GM20431 (cell line): Measurements from ENCODE around the gene RALGPS1.

Source experiments
- in situ Hi-C: fragments of 300-500 bp; cut with MseI, MboI; formaldehyde crosslinking; loops from one replicate; pipeline ENCODE4 v1.15.0; 2020; ENCODE audit warnings: low sequenced_read_pairs; ENCODE audit not compliant: unreplicated experiment

Gene RALGPS1

GRCh38 chr9:127128341-127129072 is 213.9 kb downstream of the RALGPS1 start:
- in situ Hi-C loops: no loop called here

- in situ Hi-C loops: no loop called here
These were observed 214.6 kb downstream of the RALGPS1 start for GRCh38 chr9:127129073-127129717.

DNA sequence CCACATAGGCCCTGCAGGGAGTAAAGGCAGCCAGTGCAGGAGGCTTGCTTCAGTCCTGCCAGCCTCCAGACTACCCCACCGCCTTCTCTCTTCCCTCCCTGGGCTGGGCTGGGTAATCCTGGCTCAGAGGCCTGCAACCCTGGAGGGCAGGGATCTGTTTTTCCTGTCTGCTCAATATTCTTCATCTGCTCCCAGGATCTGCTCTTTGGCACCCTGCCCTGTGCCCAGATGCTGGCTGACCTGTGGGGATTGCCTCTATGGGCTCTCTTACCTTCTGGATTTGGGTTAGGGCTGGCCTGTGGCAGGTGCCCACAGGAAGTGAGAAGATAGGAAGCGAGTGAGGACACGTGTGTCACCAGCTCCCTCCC is 215.1 kb downstream of the RALGPS1 start:
- in situ Hi-C loops: no loop called here

GRCh38 chr9:127130235-127130634 is 215.7 kb downstream of the RALGPS1 start:
- in situ Hi-C loops: no loop called here

GRCh38 chr9:127130661-127131538 is 216.3 kb downstream of the RALGPS1 start:
- in situ Hi-C loops: no loop called here

- in situ Hi-C loops: no loop called here
These were observed 217.3 kb downstream of the RALGPS1 start for GRCh38 chr9:127131871-127132270.

DNA sequence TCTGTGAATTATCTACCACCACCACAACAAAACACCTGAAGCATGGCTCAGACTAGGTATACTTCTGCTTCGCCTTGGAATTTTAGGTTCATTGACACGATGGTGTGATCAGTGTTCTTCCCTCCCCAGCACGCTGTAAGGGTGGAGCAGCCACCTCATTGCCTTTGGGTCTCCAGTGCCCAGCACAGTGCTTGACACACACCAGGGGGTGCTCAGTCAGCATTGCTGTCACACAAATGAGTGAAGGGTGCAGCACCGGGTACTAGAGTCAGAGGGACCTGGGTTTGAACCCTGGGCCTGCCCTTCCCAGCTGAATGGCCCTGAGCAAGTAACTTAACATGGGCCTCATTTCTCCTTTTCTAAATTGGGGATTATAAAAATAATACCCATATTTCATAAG is 217.8 kb downstream of the RALGPS1 start:
- in situ Hi-C loops: no loop called here

GRCh38 chr9:127132921-127133647 is 218.5 kb downstream of the RALGPS1 start:
- in situ Hi-C loops: no loop called here

DNA sequence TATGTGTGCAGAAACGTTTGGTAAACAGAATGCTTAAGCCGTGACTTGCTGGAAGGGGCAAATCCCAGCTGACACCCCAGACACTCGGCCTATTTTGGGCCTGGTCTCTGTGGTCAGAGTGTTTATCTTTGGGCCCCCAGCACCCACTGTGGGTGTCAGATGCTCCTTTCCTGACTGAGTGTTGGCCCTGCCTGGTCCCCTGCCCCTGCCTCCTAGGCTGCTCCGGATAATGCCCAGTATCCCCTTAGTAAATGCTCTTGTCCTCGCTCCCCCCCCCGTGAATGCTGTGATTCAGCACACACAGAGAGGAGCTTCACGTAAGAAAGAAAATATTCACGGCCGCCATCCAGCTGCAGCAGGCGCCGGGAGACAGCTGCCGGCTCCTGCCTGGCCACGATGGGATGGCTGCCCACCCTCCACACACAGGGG is 219.2 kb downstream of the RALGPS1 start:
- in situ Hi-C loops: no loop called here

DNA sequence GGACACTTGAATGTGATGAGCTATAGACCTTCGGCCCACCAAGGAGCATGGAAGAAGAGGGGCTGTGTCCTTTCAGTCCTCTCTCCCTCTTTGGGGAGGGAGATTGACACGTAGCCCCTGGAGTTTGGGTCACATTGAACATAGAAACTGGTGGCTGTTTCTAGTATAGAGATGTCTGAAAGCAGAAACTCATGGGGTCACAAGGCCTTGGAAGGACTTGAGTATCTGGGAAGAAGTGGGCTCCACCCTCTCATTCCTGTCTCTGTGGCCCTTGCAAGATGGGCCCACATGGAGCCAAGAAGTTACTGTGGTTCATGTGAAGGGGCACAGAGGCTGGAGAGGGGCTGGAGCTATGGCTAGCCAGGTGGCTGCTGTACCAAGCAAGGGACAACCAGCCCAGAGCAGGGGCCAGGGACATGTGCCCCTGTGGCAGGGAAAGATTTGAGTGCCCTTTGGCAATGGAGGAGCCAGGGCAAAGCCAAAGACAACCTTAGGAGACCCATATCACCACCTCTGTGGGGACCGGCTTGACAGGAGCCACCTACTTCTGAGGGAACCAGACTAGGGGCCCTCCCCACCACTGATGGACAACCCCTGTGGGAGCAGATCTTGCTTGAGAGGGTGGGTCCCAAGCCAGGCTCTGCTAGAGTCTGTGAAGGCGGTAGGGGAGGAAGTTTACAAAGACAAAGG is 220.6 kb downstream of the RALGPS1 start:
- in situ Hi-C loops: no loop called here

GRCh38 chr9:127136081-127136879 is 221.7 kb downstream of the RALGPS1 start:
- in situ Hi-C loops: no loop called here

GRCh38 chr9:127136880-127137639 is 222.5 kb downstream of the RALGPS1 start:
- in situ Hi-C loops: no loop called here

- in situ Hi-C loops: no loop called here
These were observed 223.2 kb downstream of the RALGPS1 start for GRCh38 chr9:127137640-127138360.

DNA sequence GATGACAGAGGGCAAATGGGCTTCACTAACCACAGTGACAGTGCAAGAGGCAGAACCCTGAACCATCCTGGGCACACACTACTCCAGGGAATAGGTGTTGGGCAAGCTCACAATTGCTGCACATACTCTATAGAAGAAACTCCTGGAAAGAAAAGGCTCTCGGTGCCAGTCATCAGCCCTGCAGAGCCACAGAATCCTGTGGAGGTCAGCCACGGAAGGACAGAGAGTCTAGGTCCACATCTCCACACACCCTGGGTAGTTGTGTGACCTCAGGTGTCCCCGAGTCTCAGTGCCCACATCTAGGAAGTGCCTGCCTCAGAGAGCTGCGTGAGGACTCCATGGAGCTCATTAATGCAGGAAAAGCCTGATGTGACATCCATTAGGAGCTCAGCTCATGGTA is 223.9 kb downstream of the RALGPS1 start:
- in situ Hi-C loops: no loop called here

- in situ Hi-C loops: no loop called here
These were observed 224.6 kb downstream of the RALGPS1 start for GRCh38 chr9:127139071-127139731.

- in situ Hi-C loops: no loop called here
These were observed 225.2 kb downstream of the RALGPS1 start for GRCh38 chr9:127139775-127140174.

GRCh38 chr9:127140181-127140580 is 225.6 kb downstream of the RALGPS1 start:
- in situ Hi-C loops: no loop called here
